Stromal cell of bone marrow (primary cell): ENCODE results near the gene CTNS.

Source experiments
- DNase-seq: peaks from one replicate; pipeline ENCODE4 v3.0.0-alpha.2; 2012; ENCODE audit warnings: low read depth

Gene CTNS

DNA sequence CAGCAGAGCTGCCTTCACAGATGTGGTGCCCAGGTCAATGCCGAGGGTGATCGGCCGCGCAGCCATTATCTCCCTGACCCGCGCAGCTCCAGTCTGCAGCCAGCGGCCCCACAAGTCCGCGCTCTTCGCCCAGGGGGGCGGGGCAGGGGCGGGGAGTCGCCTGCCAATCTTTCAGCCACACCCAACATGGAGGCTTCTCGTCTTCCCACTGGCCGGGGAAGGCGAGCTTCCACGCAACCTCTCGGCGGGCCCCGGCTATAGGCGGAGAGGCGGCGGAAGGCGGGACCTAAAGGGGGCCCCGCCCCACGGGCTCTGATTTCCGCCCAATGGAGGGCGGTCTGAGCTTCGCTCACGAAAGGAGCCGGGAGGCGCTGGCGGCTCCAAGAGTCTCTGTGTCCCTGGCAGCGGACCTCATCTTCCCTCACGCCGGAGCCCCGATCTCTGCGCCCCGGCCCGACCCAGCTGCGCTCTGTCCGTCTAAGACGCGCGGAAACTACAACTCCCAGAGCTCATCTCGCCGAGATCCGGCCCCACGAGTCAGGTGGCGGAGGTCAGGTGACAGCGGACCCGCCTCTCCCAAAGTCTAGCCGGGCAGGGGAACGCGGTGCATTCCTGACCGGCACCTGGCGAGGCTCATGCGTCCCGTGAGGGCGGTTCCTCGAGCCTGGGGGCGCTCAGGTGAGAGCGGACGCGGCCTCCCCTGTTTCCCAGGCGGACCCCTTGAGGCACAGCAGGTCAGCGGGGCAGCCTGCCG, at the start of gene CTNS, which contains the start of gene SHPK:
TSS of gene CTNS (plus strand) at position 607 of the 754 bp plus-strand sequence. CDS start 3,447 bp downstream, outside the sequence.
TSS of gene SHPK (minus strand) at position 97 of the 754 bp plus-strand sequence. CDS start at position 66, 31 bp downstream.
- DNase-seq = peak; percentile 94

DNA sequence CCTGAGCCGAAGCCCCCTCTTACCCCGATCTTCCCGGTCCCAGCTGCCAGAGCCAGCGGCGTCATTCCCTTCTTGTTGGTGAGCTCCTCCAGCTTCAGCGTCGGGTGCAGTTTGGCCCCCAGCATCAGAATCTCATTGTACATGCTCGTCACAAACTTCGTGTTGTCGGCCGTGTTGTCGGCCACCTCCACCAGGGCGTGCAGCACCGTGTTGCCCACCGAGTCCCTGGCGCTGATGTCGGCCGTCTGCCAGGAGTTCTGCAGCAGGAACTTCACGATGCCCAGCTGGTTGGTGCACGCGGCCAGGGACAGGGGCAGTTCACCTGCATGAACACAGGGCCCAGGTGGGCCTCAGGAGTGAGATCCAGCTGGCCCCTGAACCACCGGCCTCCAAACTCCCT, 46.8 kb upstream of the CTNS start:
- DNase-seq = no peak

DNA sequence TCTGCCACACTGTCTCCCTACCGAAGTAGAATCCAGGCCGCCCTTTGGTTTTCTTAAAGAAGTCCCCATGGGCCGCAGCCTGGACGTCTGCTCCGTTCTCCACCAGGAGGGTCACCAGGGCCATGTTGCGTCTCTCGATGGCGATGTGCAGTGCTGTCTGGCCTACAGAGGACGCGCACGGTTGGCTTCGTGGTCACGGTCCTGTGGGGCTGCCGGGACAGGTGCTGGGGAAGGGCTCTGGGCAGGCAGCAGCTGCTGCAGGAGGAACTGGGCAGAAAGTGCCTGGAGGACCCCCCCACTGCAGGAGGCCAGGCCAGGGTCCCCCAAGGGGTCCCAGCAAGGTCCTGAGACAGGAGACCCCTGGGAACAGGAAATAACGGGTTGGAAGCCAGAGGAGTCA, 46.3 kb upstream of the CTNS start:
- DNase-seq = no peak

DNA sequence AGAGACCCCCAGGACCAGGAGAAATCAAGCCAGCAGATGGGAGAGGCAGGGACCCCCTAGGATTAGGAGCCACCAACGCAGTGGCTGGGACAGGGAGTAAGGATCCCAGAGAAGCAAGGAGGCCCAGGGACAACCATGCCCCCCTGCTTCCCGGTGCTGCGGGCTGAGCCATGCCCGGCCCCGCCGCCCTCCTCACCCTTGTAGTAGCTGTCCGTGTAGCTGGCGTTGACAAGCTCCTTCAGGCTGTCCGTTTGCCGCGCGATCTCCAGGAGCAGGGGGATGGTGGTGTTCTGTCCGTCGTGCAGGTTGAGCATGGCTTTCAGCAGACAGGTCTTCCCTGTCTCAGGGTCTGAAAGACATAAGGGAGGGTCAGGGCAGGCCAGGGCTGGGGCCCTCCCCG, 45.8 kb upstream of the CTNS start:
- DNase-seq = no peak

DNA sequence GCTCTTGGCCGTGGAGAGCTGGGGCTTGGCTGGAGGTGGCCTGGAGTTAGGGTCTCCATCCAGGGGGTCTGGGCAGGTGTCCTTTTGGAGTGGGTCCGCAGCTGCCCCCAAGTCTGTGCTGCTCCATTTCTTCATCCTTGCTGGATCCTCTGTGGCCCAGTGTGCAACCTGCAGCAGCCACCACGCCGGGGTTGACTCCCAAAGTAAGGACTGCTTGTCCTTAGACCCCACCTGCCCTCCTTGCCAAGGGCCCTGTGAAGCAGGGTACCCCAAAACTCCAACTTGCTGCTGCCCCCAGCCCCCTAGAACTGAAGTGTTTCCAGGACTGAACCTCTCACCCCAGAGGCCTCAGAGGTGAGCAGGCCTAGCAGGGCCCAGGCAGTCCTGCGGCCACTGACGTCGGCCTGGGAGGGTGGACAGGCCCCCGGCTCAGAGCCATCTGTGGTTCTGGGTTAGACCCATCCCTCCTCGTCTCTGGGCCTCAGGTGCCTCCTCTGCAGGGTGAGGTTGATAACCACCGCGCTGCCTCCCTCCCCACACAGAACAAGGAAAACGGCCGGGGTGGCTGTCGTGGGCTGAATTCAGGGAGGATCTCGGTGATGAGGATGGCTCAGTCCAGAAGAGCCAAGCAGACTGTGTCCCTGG, 44.2 kb upstream of the CTNS start:
- no peak for DNase-seq

DNA sequence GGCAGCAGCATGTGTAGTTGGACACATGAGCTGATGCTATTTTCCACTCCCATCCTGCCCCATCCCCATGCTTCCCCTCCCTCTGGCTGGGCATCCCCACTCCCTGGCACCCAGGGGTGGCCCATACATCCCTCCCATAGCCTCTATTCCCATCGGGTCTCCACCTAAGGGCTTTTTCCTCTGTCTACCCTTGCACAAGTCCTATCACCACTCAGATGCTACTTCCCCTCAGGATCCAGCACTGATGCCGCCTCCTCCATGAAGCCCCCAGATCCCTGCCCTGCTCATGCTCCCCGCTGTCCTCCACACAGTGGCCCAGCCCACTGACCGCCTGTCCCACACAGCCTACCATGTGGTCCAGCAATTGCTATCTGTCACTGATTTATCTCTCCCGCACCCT, 43.2 kb upstream of the CTNS start:
- DNase-seq = no peak

DNA sequence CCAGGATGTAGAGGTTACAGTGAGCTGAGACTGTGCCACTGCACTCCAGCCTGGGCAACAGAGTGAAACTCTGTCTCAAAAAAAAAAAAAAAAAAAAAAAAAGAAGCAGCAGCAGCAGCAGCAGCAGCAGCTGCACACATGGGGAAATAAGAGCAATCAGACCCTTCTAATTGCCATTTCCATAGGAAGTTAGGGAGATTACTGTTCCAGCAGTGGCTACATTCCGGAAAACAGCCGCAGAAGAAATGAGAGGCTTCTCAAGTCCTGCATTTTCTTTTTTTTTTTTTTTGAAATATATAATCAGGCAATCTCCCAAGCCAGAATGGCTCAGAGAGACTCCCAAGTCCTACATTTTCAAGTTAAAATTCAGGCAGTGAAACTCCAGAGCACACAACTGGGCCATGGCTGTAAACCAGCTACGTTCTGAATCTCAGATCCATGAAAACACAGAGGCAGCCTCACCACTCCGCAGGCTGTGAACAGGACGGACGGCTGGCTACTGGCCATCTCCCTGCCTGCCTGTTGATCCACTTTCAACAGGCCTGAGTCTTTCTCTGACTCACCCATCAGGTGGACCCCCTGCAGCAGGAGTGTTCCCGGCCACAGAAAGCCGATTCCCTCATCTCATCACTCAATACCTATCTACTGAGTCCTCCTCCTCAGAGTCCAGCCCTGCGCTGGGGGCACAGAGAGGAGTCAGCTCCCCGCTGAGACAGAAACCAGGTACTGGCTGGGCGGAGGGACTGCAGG, 42.3 kb upstream of the CTNS start:
- DNase-seq = no peak

DNA sequence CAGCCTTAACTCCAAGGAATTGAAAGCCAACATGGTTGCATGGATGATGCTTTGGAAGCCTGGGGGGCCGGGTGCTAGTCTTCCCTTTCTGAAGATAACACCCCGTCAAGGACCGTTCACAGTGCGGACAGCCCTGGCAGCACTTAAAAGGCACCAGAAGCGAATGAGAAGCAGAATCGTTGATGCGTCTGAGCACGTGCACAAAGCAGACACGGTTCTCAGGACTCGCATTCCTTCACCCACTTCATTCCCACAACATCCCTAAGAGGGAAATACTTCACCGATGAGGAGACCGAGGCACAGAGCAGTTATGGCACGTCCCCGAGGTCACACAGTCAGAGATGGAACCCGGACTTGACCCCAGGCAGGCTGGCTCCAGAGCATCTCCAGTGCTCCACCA, 41.6 kb upstream of the CTNS start:
- DNase-seq = no peak

DNA sequence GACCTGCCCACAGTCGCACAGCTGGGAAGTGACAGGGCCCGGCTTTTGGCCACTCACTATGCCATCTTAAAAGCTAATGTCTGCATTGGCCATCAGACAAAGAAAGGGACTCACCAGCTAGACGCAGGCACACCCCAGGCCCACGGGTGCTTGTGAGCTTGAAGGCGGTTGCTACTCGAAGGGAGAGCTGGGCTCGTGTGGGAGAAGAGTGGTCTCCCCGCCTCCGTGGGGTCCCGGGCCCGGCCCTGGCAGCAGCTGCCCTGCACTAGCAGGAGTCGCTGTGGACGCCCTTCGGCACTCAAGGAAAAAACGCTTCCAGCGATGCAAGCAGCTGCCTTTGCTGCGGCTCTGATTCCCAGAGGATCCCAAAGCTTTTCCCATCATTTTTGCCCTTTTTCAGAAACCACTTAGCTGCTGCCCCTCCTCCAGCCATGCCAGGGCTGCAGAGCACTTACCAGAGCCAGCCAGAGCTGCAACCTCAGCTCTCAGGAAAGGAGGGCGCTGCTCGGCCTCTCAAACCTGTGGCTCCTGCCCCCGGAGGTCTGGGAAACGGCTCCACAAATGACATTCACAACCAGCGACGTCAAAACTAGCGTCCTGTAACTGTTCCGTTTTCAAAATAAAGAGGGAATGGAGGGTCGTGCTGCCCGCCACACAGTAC, 39.6 kb upstream of the CTNS start:
- DNase-seq = no peak

DNA sequence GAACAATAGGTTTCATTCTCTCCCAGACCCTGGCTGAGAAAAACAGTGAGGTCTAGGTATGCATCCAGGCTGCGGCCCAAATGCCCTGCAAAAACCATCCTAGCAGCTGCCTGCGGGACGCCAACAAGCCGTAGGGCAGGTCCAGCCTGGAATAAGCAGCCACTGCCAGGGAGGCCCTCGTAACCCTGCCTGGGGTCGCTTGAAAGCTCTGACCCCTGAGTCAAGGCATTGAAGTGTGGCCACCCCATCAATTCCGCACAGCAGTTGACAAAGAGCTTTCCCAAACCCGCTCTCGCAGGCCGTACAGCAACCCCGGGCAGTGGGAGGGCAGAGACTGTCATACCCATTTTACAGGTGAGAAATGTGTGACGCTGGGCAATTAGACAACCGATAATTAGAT, 38.5 kb upstream of the CTNS start:
- no peak for DNase-seq

DNA sequence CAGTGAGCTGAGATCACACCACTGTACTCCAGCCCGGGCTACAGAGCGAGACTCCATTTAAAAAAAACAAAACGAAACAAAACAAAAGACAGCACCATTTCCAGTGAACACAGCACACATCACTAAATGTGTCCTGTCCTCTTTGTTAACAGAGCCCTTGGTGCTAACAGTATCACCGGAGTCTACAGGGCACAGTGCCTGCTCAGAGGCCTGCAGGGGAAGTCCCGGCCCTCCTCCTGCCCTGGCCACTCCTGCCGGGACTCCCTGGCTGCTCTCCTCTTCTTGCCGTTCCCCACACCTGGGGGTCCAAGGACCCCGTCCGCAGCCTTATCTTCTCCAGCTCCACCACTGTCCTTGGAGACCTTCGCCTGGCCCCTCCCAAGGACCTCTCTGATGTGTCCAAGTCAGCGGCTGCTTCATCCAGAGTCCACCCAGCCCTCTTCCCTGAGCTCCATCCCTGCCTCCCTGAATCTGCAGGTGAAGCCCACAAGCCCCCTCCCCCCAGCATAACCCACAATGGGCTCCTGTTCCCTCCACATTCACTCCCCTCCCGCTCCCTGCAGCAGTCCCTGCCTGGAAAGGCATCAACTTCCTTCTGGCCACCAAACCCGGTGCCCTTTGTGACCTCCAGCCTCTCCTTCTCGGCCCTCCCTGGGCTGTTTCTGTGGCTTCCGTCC, 35.9 kb upstream of the CTNS start:
- DNase-seq = no peak

DNA sequence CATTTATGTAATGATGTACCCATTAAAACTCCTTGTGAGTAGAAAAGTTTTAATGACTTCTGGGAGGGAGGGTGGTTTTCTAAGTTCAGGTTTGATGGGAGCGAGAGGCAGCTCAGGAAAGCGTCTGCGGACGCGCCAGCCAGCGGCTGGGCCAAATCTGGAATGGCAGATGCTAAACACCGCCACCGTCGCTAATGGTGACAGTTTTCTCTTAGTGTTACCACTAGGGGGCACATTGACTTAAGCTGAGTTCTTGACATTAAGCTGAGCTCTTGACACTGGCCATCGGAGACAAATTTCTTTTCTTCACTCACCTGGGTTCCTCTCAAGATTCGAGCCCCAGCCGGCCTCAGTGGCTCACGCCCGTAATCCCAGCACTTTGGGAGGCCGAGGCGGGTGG, 34.1 kb upstream of the CTNS start:
- no peak for DNase-seq

DNA sequence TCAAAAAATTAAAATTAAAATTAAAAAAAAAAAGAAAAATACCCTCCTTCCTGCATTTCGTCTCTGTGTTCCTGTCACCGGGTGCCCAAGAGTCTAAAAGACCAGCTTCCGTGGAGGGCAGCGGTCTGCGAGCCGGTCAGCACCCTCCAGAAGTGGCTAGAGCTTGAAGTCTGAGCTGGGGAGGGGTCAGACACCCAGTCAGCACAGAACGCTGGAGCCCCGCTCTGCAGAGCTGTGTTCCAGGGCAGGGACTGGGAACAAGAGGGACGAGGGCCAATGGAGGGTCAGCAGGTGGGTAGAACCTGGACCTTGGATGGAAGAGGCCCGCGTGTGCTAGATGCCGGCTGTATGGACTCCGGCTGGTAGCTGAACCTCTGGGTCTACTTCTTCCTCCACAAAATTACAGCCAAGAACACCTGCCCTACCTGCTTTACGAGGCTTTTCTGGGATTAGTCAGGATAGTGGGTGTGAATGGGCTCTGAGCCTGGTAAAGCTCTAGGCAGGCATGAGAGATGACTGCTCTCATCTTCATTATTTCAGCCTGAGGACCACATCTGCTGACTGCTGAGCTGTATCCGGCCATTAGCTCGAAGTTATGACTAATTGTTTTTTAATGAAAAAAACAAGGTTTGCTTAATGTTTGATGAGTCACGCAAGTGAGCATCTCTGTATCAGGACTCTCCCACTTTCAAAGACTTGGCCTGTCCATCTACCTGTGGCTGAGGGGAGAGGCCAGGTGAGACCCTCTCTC, 33.3 kb upstream of the CTNS start:
- no peak for DNase-seq

DNA sequence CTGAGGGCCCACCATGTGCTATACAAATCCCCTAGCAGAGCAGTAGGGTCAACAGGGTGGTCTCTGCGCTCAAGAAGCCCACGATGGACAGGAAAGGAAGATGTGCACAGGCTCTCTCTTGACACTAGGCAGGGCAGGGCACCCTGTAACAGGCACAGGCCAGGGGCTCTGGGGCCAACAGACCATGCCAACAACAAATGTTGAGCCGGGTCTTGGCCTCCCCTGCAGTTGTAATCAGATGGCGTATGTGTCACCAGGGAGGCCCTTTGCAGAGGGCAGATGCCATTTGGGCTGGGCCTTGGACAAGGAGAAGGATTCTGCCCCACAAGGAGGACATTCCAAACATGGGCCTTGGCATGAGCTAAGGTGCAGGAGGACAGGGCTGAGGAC, 32.7 kb upstream of the CTNS start:
- DNase-seq = no peak

DNA sequence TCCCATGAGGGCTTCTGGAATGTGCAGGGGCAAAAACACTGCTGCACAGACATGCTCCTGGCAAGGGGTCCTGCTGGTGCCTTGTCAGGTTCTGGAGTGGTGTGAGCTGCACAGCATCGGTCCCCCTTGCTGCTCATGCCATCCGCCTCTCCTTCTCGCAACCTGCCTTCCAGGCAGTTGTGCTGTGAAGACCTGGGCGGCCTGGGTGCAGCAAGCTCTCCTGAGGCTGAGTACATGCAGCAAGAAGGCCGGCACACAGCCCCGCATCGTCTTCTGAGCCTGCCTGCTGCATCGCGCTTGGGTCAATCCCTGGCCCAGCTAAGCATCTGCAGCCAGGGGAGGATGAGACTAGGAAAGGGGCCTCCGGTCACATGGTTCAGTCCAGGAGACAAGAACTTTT, 26.9 kb upstream of the CTNS start:
- DNase-seq = no peak

DNA sequence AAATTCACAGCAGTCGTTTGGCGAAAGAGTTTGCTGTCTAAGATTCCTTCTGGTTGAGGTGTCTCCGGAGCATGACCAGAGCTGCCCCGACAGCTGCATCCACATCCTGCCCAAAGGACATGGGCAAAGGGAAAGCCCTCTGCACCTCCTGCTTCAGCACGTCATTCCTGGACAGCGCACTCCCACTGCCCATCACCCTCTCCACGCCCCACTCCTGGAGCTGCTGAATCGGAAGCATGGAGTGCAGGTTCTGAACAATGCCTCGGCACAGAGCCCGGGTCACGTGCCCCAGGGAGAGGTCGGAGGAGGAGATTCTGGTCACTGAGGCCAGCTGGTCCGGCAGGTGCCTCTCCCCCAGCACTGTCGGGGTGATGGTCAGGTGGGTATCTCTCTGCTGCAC, 26.0 kb upstream of the CTNS start:
- no peak for DNase-seq

DNA sequence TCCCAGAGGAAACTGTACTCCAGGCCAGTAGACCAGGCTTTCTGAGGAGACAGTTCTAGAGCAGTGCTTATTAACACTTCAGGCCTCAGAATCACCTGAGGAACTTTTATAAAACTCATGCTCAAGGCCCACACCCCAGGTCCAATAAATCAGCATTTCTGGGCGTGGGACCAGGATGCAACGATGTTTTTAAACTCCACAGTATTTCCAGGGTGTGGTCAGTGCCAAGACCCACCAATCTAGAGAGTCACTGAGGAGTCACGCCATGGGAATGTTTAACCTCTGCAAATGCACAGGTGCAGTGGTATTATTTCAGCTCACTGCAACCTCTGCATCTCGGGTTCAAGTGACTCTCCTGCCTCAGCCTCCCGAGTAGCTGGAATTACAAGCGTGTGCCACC, 23.4 kb upstream of the CTNS start:
- DNase-seq = no peak

DNA sequence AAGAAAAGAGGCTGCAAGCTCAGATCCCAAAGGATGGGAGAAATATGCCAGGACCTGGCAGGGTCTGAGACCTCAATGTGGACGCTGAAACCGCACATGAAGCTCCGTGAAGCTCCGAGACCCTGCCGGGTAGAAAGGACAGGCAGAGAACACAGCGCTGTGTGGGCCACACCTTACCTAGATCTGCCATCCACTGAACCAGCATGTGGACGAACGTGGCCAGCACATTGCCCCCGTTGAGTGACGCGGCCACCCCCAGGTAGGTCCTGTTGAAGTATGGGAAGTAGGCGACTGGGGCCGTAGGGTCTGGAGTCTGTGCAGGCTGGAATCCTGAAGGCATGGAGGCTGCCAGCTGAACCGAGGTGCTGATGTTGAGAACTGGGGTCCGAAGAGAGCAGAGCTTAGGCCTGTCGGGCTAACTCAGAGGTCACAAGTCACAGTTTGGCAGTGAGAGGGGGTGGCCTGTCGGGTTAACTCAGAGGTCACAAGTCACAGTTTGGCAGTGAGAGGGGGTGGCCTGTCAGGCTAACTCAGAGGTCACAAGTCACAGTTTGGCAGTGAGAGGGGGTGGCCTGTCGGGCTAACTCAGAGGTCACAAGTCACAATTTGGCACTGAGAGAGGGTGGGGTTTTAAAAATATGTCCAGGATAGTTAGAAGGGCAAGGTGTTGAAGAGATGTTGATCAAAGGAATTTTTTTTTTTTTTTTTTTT, 21.2 kb upstream of the CTNS start:
- no peak for DNase-seq

DNA sequence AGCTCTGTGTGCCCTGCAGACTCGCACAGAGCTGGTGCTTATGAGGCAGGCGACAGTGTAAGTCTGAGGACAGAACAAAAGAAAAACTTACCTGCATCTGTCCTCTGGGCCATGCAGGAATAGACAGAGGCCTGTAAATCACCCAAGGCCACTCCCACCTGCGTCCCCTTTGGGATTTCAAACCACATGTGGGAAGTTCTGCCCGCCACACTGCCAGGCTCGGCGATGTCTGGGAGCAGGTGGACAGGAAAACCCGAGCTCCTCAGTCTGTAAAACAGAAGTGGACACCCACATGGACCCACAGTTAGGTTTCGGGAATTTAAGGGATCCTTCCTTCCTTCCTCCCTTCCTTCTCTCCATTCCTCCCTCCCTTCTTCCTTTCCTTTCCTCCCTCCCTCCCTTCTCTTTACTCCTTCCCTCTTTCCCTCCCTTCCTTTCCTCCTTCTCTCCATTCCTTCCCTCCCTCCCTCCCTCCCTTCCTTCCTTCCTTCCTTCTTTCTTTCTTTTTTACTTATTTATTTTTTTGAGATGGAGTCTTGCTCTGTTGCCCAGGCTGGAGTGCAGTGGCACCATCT, 15.3 kb upstream of the CTNS start:
- no peak for DNase-seq

DNA sequence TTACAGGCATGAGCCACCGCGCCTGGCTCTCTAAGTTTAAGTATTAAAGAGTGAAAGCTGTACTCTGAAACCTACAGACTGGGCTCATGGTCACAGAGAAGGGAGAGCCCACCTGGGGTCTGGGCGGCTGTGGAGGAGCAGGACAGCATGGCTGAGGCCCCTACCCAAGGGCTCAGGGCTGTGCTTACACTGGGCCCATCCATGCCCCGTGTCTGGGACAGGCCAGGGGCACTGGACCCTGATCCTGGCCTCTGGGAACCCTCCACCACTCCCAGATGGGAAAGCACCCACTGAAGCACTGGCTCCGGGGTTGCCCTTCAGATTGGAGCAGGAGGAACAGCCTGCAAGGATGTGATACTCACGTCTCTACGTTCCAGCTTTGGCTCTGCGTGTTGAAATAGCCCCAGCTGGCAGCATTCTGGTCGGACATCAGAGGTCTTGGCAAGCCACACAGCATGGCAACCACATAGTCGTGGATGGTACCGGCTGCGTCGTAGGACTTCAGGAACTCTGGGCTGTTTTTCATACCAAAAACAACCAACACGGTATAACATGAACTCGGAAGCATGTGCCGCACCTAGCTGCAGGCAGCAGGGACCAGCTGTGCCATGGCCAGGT, 13.5 kb upstream of the CTNS start:
- DNase-seq = no peak
